CD4-positive, alpha-beta memory T cell (primary cell): ENCODE data around the gene E4F1. TPM values are rescaled to one million over a fixed set of nuclear protein-coding genes. Genes with fewer than 3 reads are reported as not detected.

Experiments
- CTCF ChIA-PET: fragments of 350-600 bp; sonication (Branson Sonifier 250); formaldehyde crosslinking; loops from one replicate; lab custom pipeline; 2021; ENCODE audit warnings: inconsistent platforms; ENCODE audit not compliant: partially characterized antibody; lab: Charles Lee
- POLR2A ChIA-PET: fragments of 350-600 bp; sonication (Branson Sonifier 250); formaldehyde crosslinking; loops from one replicate; lab custom pipeline; 2021; ENCODE audit not compliant: partially characterized antibody; lab: Charles Lee
- DNase-seq, 5 donors: peaks; one replicate each; pipeline versions ENCODE4 v3.0.0 to v3.0.0-alpha.2; 2020 to 2022; ENCODE audit warnings: mixed read lengths in 1 of 5
- H3K27ac ChIP-seq: one replicate; pipeline ENCODE4 v1.7.0; 2013; ENCODE audit warnings: low read depth, low read length
- H3K27me3 ChIP-seq: 2 replicates; pipeline ENCODE4 v1.7.0; 2013; ENCODE audit warnings: mild to moderate bottlenecking, low read length, moderate library complexity; ENCODE audit not compliant: insufficient read depth
- H3K36me3 ChIP-seq: 2 replicates; pipeline ENCODE4 v1.7.0; 2013; ENCODE audit warnings: mild to moderate bottlenecking, low read length, moderate library complexity; ENCODE audit not compliant: insufficient read depth
- H3K4me1 ChIP-seq: 2 replicates; pipeline ENCODE4 v1.7.0; 2013; ENCODE audit warnings: mild to moderate bottlenecking, low read length, moderate library complexity; ENCODE audit not compliant: insufficient read depth
- H3K4me3 ChIP-seq, 2 donors: one replicate each; pipeline ENCODE4 v1.7.0; 2013; ENCODE audit warnings: low read length in 2 of 2, mild to moderate bottlenecking in 1 of 2
- H3K9me3 ChIP-seq, 2 donors: one replicate each; pipeline ENCODE4 v1.7.0; 2013; ENCODE audit warnings: low read length in 2 of 2, control low read depth in 1 of 2; ENCODE audit not compliant: control insufficient read depth in 1 of 2
- H3K27ac Mint-ChIP-seq, 7 donors: one replicate each; pipeline ENCODE4 v1.8.0; 2020 to 2021; ENCODE audit warnings: mixed read lengths in 7 of 7, mild to moderate bottlenecking in 6 of 7, inconsistent platforms in 3 of 7, moderate library complexity in 3 of 7
- H3K27me3 Mint-ChIP-seq, 2 donors: one replicate each; pipeline ENCODE4 v1.8.0; 2020 to 2021; ENCODE audit warnings: mixed read lengths in 2 of 2
- H3K36me3 Mint-ChIP-seq, 2 donors: one replicate each; pipeline ENCODE4 v1.8.0; 2020 to 2021; ENCODE audit warnings: mixed read lengths in 2 of 2, inconsistent platforms in 1 of 2, mild to moderate bottlenecking in 1 of 2
- H3K4me1 Mint-ChIP-seq, 4 donors: one replicate each; pipeline ENCODE4 v1.8.0; 2020 to 2021; ENCODE audit warnings: mixed read lengths in 4 of 4, mild to moderate bottlenecking in 1 of 4
- H3K4me3 Mint-ChIP-seq, 8 donors: one replicate each; pipeline ENCODE4 v1.8.0; 2020 to 2021; ENCODE audit warnings: mixed read lengths in 8 of 8, mild to moderate bottlenecking in 7 of 8, moderate library complexity in 6 of 8, inconsistent platforms in 3 of 8
- H3K9me3 Mint-ChIP-seq, 8 donors: one replicate each; pipeline ENCODE4 v1.8.0; 2020 to 2021; ENCODE audit warnings: mixed read lengths in 8 of 8, mild to moderate bottlenecking in 5 of 8, inconsistent platforms in 3 of 8, moderate library complexity in 1 of 8
- intact Hi-C: fragments of 100-400 bp; cut with micrococcal nuclease; formaldehyde crosslinking; loops from one replicate; pipeline ENCODE4 v1.15.1; 2023
- polyA plus RNA-seq, 2 donors: library from polyadenylated mRNA; unstranded; fragments of 300-500 nt; fragmentation: Illumina TruSeq; gene quantifications; one replicate each; pipeline ENCODE4 v1.2.3, GENCODE V29; 2021
- total RNA-seq, 2 experiments: library from RNA; stranded (reverse); gene quantifications; one replicate each; pipeline ENCODE4 v1.2.3, GENCODE V29; 2021

E4F1 gene, protein sequence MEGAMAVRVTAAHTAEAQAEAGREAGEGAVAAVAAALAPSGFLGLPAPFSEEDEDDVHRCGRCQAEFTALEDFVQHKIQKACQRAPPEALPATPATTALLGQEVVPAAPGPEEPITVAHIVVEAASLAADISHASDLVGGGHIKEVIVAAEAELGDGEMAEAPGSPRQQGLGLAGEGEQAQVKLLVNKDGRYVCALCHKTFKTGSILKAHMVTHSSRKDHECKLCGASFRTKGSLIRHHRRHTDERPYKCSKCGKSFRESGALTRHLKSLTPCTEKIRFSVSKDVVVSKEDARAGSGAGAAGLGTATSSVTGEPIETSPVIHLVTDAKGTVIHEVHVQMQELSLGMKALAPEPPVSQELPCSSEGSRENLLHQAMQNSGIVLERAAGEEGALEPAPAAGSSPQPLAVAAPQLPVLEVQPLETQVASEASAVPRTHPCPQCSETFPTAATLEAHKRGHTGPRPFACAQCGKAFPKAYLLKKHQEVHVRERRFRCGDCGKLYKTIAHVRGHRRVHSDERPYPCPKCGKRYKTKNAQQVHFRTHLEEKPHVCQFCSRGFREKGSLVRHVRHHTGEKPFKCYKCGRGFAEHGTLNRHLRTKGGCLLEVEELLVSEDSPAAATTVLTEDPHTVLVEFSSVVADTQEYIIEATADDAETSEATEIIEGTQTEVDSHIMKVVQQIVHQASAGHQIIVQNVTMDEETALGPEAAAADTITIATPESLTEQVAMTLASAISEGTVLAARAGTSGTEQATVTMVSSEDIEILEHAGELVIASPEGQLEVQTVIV
- total RNA-seq (10 to 100 TPM; 46.5 to 49.7 TPM), polyA plus RNA-seq (10 to 100 TPM in 1 of 2 donors, 1 to 10 TPM in 1; 6.7 to 20.9 TPM)

DNA sequence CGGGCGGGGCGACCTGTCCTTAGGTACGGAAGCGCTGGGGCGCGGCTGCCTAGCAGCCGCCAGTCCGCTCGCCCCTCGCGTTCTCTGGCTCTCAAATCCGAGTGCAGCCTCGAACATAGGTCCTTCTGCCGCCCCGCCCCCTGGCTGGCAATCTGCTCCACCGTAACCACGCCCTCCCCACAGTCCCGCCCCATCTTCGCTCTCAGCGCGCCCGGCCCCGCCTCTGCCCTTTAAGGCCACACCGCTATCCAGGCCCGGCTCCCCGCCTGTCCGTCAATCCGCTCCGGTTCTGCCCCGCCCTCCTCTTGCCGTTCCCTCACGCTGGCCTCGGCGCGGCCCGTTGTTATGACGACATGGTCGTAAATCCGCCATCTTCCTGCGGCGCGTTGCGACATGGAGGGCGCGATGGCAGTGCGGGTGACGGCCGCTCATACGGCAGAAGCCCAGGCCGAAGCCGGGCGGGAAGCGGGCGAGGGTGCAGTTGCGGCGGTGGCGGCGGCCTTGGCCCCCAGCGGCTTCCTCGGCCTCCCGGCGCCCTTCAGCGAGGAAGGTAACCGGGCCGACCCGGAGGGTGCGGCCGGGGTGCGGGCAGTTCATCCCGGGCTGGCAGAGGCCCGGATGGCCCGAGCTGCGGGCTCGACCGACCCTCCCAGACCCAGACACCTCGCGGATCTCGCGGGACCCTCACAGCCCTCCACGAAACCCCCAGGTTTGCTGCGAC lies at the start of gene E4F1:
TSS of gene E4F1 (plus strand) at position 371 of the 721 bp plus-strand sequence. CDS start at position 394, 23 bp downstream.
- intact Hi-C loops = loop anchor here (1.0 kb wide), 5 partner anchors 8 to 68 kb away; partner anchors contain the start of genes ECI1, MLST8, RNPS1 and TRAF7

DNA sequence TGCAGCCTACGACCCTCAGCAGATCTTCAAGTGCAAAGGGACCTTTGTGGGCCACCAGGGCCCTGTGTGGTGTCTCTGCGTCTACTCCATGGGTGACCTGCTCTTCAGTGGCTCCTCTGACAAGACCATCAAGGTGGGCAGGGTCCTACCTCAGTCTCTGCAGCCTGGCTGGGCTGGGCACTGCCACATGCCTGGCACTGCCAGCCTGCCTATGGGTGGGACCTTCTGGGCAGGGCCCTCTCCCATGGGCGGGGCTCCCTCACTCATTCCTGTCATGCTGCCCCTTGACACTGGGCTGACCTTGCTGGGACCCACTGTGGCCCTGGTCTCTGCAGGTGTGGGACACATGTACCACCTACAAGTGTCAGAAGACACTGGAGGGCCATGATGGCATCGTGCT lies 49.5 kb upstream of the E4F1 start:
- Mint-ChIP-seq H3K27me3 (no peaks in the 10 kb centered on the region), H3K4me3 (no peak overlapping the region), H3K36me3 (peaks cover 0 to 19% of the 10 kb centered on the region in 2 donors), H3K27ac (no peak overlapping the region), H3K9me3 (no peaks in the 10 kb centered on the region), H3K4me1 (no peaks in the 10 kb centered on the region)
- no peak overlapping the region for H3K27ac ChIP-seq
- H3K9me3 ChIP-seq = no peaks in the 10 kb centered on the region
- H3K4me1 ChIP-seq = no peaks in the 10 kb centered on the region
- POLR2A ChIA-PET = no interaction called here
- no peak overlapping the region for H3K4me3 ChIP-seq
- CTCF ChIA-PET = no interaction called here
- no peaks in the 10 kb centered on the region for H3K27me3 ChIP-seq
- intact Hi-C loops = no loop called here
- no peak for DNase-seq
- peaks cover 4% of the 10 kb centered on the region for H3K36me3 ChIP-seq

More for the DNA sequence above, at the start of gene E4F1:
- H3K27ac Mint-ChIP-seq = peak within 1 kb of the TSS; percentile 82 to 94 (median 89)
- H3K27me3 Mint-ChIP-seq = no peaks in the 10 kb centered on the region
- H3K4me3 ChIP-seq = peak within 1 kb of the TSS; percentile 81 to 84
- H3K36me3 ChIP-seq = peaks cover 6% of the 10 kb centered on the region
- CTCF ChIA-PET = interaction anchor here (0.8 to 1.8 kb wide), 3 partner anchors 9 to 29 kb away, joined by 3 to 4 read pairs (median 4); partner anchors contain the start of genes ECI1 and PGP
- POLR2A ChIA-PET = interaction anchor here (1.0 to 3.7 kb wide), 7 partner anchors 9 to 518 kb away, joined by 3 to 22 read pairs (median 9); partner anchors contain the start of genes BRICD5, ECI1, MAPK8IP3 and MLST8
- no peaks in the 10 kb centered on the region for H3K9me3 Mint-ChIP-seq
- peak within 1 kb of the TSS; percentile 90 for H3K27ac ChIP-seq
- H3K4me1 Mint-ChIP-seq = peaks cover 7 to 27% (median 19%) of the 10 kb centered on the region in 4 donors
- H3K36me3 Mint-ChIP-seq = peaks cover 4 to 10% of the 10 kb centered on the region in 2 donors
- DNase-seq = peak; percentile 97 to 99 (median 99)
- H3K9me3 ChIP-seq = no peaks in the 10 kb centered on the region
- H3K4me3 Mint-ChIP-seq = peak within 1 kb of the TSS; percentile 85 to 93 (median 90)
- peaks cover 14% of the 10 kb centered on the region for H3K4me1 ChIP-seq
- H3K27me3 ChIP-seq = no peaks in the 10 kb centered on the region

DNA sequence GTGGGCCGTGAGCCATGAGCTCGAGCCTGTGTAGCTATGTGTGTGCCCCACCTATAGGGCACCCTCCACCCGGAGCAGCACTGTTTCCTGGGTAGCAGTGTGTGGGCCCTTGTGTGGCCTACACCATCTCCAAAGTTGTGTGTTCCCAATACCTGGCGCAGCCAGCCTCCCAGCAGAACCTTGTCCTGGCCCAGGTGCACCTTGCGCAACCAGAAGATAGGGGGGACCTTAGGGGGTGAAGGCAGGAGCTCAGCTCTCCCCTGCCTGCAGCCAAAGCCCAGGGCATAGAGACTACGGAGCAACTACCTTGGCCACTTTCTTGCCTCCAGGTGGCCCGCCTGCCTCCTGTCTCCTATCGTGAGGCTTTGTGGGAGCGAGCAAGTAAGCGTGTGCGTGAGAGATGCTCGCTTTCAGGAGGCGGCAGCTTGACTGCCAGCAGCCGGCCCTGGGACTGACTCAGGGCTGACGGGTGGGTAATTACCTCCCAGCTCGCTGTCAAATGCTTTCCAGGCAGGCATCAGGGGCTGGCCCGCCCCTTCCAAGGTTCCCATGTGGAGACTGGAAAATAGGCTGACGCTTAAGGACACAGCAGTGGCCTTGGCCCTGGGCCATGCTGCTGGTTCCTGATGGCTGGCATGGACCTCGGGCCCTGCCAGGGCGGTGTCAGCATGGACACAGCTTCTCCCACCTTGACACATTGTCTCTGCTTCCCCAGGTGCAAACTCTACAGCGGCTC lies 48.8 kb upstream of the E4F1 start:
- Histone ChIP-seq H3K4me3 (no peak overlapping the region), H3K4me1 (no peaks in the 10 kb centered on the region), H3K27ac (no peak overlapping the region), H3K36me3 (peaks cover 4% of the 10 kb centered on the region), H3K9me3 (no peaks in the 10 kb centered on the region), H3K27me3 (no peaks in the 10 kb centered on the region)
- Mint-ChIP-seq H3K27me3 (no peaks in the 10 kb centered on the region), H3K27ac (no peak overlapping the region), H3K4me1 (no peaks in the 10 kb centered on the region), H3K36me3 (peaks cover 0 to 19% of the 10 kb centered on the region in 2 donors), H3K4me3 (no peak overlapping the region), H3K9me3 (no peaks in the 10 kb centered on the region)
- ChIA-PET CTCF (no interaction called here), POLR2A (no interaction called here)
- no peak for DNase-seq
- intact Hi-C loops = no loop called here

DNA sequence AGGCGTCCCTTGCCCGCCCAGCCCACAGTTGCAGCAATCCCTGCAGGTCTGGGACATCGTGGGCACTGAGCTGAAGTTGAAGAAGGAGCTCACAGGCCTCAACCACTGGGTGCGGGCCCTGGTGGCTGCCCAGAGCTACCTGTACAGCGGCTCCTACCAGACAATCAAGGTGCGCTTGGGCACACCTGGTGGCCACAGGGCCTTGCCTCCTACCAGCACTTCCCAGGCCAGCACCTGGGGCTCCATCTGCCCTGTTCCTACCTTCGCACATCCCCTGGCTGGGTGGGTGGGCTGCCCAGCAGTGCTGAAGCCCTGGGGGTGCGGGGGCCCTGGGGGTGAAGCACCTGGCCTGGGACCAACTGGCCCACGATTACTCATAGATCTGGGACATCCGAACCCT lies 47.9 kb upstream of the E4F1 start:
- H3K4me3 Mint-ChIP-seq = no peak overlapping the region
- peaks cover 0 to 19% of the 10 kb centered on the region in 2 donors for H3K36me3 Mint-ChIP-seq
- Histone ChIP-seq H3K9me3 (no peaks in the 10 kb centered on the region), H3K4me1 (no peaks in the 10 kb centered on the region), H3K4me3 (no peak overlapping the region), H3K27ac (no peak overlapping the region), H3K36me3 (peaks cover 4% of the 10 kb centered on the region), H3K27me3 (no peaks in the 10 kb centered on the region)
- DNase-seq = no peak
- H3K27ac Mint-ChIP-seq = no peak overlapping the region
- ChIA-PET CTCF (interaction anchor here (0.8 kb wide), 1 partner anchor 35 kb away, joined by 3 read pairs; no protein-coding TSS in a partner anchor), POLR2A (no interaction called here)
- H3K9me3 Mint-ChIP-seq = no peaks in the 10 kb centered on the region
- intact Hi-C loops = no loop called here
- H3K27me3 Mint-ChIP-seq = no peaks in the 10 kb centered on the region
- no peaks in the 10 kb centered on the region for H3K4me1 Mint-ChIP-seq

DNA sequence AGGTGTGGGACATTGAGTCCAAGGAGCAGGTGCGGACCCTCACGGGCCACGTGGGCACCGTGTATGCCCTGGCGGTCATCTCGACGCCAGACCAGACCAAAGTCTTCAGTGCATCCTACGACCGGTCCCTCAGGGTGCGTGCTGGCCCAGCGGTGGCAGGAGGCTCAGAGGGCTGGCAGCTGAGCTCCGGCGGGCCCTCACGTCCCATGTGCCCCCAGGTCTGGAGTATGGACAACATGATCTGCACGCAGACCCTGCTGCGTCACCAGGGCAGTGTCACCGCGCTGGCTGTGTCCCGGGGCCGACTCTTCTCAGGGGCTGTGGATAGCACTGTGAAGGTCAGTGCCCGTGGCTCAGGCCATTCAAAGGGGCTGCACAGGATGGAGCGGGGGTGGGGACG lies 47.3 kb upstream of the E4F1 start:
- Mint-ChIP-seq H3K4me1 (no peaks in the 10 kb centered on the region), H3K27me3 (no peaks in the 10 kb centered on the region), H3K27ac (no peak overlapping the region), H3K36me3 (peaks cover 0 to 19% of the 10 kb centered on the region in 2 donors), H3K9me3 (no peaks in the 10 kb centered on the region), H3K4me3 (no peak overlapping the region)
- Histone ChIP-seq H3K4me1 (no peaks in the 10 kb centered on the region), H3K36me3 (peaks cover 4% of the 10 kb centered on the region), H3K4me3 (no peak overlapping the region), H3K9me3 (no peaks in the 10 kb centered on the region), H3K27ac (no peak overlapping the region), H3K27me3 (no peaks in the 10 kb centered on the region)
- POLR2A ChIA-PET = no interaction called here
- CTCF ChIA-PET = interaction anchor here (0.6 to 0.8 kb wide), 2 partner anchors 36 to 701 kb away, joined by 3 to 4 read pairs; no protein-coding TSS in a partner anchor
- intact Hi-C loops = no loop called here
- DNase-seq = no peak

DNA sequence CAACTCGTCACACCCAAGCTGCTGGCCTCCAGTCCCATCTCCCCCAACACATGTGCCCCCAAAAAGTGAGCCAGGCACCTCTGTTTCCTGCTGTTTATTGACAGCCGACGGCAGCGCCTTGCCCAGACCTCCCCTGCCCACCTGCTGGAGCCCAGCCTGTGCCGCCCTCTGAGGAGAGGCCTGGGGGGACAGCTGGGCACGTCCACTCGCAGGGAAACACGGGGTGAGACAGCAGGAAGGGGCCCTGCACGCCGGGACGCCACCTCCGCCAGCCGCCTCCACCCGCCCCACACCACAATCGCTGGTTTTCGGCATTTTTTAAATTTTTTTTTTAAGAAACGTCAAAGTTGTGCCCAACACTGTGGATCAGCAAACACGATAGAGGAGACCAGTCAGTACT lies 46.3 kb upstream of the E4F1 start:
- Histone ChIP-seq H3K9me3 (no peaks in the 10 kb centered on the region), H3K4me3 (no peak overlapping the region), H3K27ac (no peak overlapping the region), H3K27me3 (no peaks in the 10 kb centered on the region), H3K4me1 (no peaks in the 10 kb centered on the region), H3K36me3 (peaks cover 4% of the 10 kb centered on the region)
- H3K4me1 Mint-ChIP-seq = peaks cover 0 to 4% (median under 1%) of the 10 kb centered on the region in 4 donors
- no peaks in the 10 kb centered on the region for H3K9me3 Mint-ChIP-seq
- intact Hi-C loops = no loop called here
- no peak for DNase-seq
- ChIA-PET POLR2A (interaction anchor here (1.4 kb wide), 1 partner anchor 22 kb away, joined by 3 read pairs; the partner anchor contains the start of gene TRAF7), CTCF (no interaction called here)
- H3K27ac Mint-ChIP-seq = no peak overlapping the region
- H3K27me3 Mint-ChIP-seq = no peaks in the 10 kb centered on the region
- no peak overlapping the region for H3K4me3 Mint-ChIP-seq
- H3K36me3 Mint-ChIP-seq = peaks cover 0 to 16% of the 10 kb centered on the region in 2 donors
